Measurements from ENCODE around the gene IL1RAPL1.

Gene IL1RAPL1

GRCh38 chrX:29187264-29187663 lies 600.0 kb downstream of the IL1RAPL1 start:
- no peak for TF ChIP-seq CTCF (conservative IDR thresholded peaks at IDR 0.05)
- H3K27ac ChIP-seq = no peak overlapping the region

GRCh38 chrX:29196501-29196900 lies 609.3 kb downstream of the IL1RAPL1 start:
- TF ChIP-seq CTCF (conservative IDR thresholded peaks at IDR 0.05) = no peak
- H3K27ac ChIP-seq = no peak overlapping the region

GRCh38 chrX:29215251-29215650 lies 628.0 kb downstream of the IL1RAPL1 start:
- TF ChIP-seq CTCF (conservative IDR thresholded peaks at IDR 0.05) = no peak
- H3K27ac ChIP-seq = no peak overlapping the region

GRCh38 chrX:29225670-29226069 lies 638.4 kb downstream of the IL1RAPL1 start:
- no peak for TF ChIP-seq CTCF (conservative IDR thresholded peaks at IDR 0.05)
- H3K27ac ChIP-seq = no peak overlapping the region

- no peak overlapping the region for H3K27ac ChIP-seq
- TF ChIP-seq CTCF (conservative IDR thresholded peaks at IDR 0.05) = no peak
These were observed 642.6 kb downstream of the IL1RAPL1 start for GRCh38 chrX:29229802-29230201.

- H3K27ac ChIP-seq = no peak overlapping the region
- peak; percentile 69 for TF ChIP-seq CTCF (conservative IDR thresholded peaks at IDR 0.05)
These were observed 644.6 kb downstream of the IL1RAPL1 start for GRCh38 chrX:29231800-29232199.

GRCh38 chrX:29233592-29234183 lies 646.4 kb downstream of the IL1RAPL1 start:
- no peak for TF ChIP-seq CTCF (conservative IDR thresholded peaks at IDR 0.05)
- H3K27ac ChIP-seq = no peak overlapping the region

Data from VCaP (cell line).